ENCODE data around the gene NKAPD1. TPM values are rescaled to one million over a fixed set of nuclear protein-coding genes. Genes with fewer than 3 reads are reported as not detected.

Gene NKAPD1
- total and polyA plus RNA-seq, 2 of the 4 experiments (the other 2 are of a cell fraction): 8.4 to 17.2 TPM

- H3K4me3 ChIP-seq (ENCODE audit: insufficient read depth, low read depth, low read length): no peak overlapping the region
- H3K9ac ChIP-seq (ENCODE audit: low read depth, low read length): no peak overlapping the region
- dilution Hi-C loops (cut with HindIII; ENCODE audit: low sequenced_read_pairs, unreplicated experiment) (no loop called here), in situ Hi-C loops (cut with MboI; ENCODE audit: low sequenced_read_pairs) (no loop called here), intact Hi-C loops (cut with micrococcal nuclease) (no loop called here)
- no peak overlapping the region for H3K4me2 ChIP-seq (ENCODE audit: low read depth, low read length)
- H2BK20ac ChIP-seq (ENCODE audit: low read depth, low read length): no peak overlapping the region
- no peak overlapping the region for H4K5ac ChIP-seq (ENCODE audit: low read depth, low read length)
- H2AK9ac ChIP-seq (replicated peaks; ENCODE audit: low read depth, low read length, poor library complexity): no peak overlapping the region
- no peak overlapping the region for H3K4ac ChIP-seq (ENCODE audit: low read depth, low read length)
- no TSS peak for BruUV-seq (replicated peaks)
- TF ChIP-seq CEBPB (IDR thresholded peaks at IDR 0.05; ENCODE audit: low read depth, low read length) (no peak), CHD1 (IDR thresholded peaks at IDR 0.05; ENCODE audit: low read depth, low read length) (no peak), FOS (IDR thresholded peaks at IDR 0.05; ENCODE audit: low read depth, low read length) (no peak), RFX5 (IDR thresholded peaks at IDR 0.05; ENCODE audit: low read depth, low read length) (no peak), MAFK (IDR thresholded peaks at IDR 0.05; ENCODE audit: low read depth, low read length) (no peak), ELK1 (IDR thresholded peaks at IDR 0.05; ENCODE audit: borderline replicate concordance, low read depth, low read length) (no peak), SMC3 (IDR thresholded peaks at IDR 0.05; ENCODE audit: low read depth, low read length) (no peak)
- no peaks in the 10 kb centered on the region for H3K9me3 ChIP-seq (ENCODE audit: control insufficient read depth, insufficient read depth, low read length)
- DNase-seq (no peak), ATAC-seq (ENCODE audit: low read depth) (no peak)
- WGBS, 2 experiments (ENCODE audit: extremely low coverage in 2 of 2, insufficient read length in 1 of 2): 50% methylated on average over 2 of the region's 2 CpGs; no CpG with 5 or more reads in 1 of the 2 experiments
- CTCF ChIA-PET: no interaction called here
- peaks cover 3% of the 10 kb centered on the region; the same call in 1 of the 2 replicates for H4K20me1 ChIP-seq (ENCODE audit: insufficient read depth, low read length)
- peaks cover 0 to 10% of the 10 kb centered on the region in 2 experiments; a peak in 2 of 4 replicates for H3K79me1 ChIP-seq (ENCODE audit: low read depth in 1 of 2, low read length in 2 of 2)
- no peak overlapping the region for H2AFZ ChIP-seq (replicated peaks; ENCODE audit: low read length, poor library complexity)
- H3K27ac ChIP-seq (ENCODE audit: insufficient read depth, low read length): no peak overlapping the region
- H2AK5ac ChIP-seq (ENCODE audit: low read depth, low read length): no peak overlapping the region
- H4K91ac ChIP-seq (ENCODE audit: insufficient read depth, low read depth, low read length): no peak overlapping the region
- peaks cover 5% of the 10 kb centered on the region; the same call in 1 of the 2 replicates for H3K4me1 ChIP-seq (ENCODE audit: control insufficient read depth, insufficient read depth, low read length)
- no peak overlapping the region for H2BK15ac ChIP-seq (ENCODE audit: low read depth, low read length)
- no peak overlapping the region for H3K56ac ChIP-seq (ENCODE audit: extremely low read depth, insufficient read depth, low read length)
- no peak overlapping the region for H4K8ac ChIP-seq (ENCODE audit: low read depth in 2 of 2, low read length in 2 of 2)
- no peak overlapping the region for H3K18ac ChIP-seq (ENCODE audit: low read depth, low read length)
- H3K36me3 ChIP-seq (ENCODE audit: control insufficient read depth, insufficient read depth, low read length): peaks cover 22% of the 10 kb centered on the region
- no peak overlapping the region for H3K14ac ChIP-seq (replicated peaks; ENCODE audit: low read depth, low read length)
- H2BK120ac ChIP-seq (ENCODE audit: low read depth, low read length): no peak overlapping the region
- POLR2A ChIA-PET (ENCODE audit: unreplicated experiment): no interaction called here
- H3K9me1 ChIP-seq (ENCODE audit: insufficient read depth, low read length): 0 out of 2 replicates have a peak, but pooled peaks cover 3% of the 10 kb centered on the region
- no peak overlapping the region for H2BK5ac ChIP-seq (ENCODE audit: low read depth, low read length, poor library complexity, severe bottlenecking)
- H3K27me3 ChIP-seq (ENCODE audit: control insufficient read depth, insufficient read depth, low read length): no peaks in the 10 kb centered on the region
- H3K23ac ChIP-seq (ENCODE audit: low read depth, low read length): no peak overlapping the region
Observed at GRCh38 chr11:112049777-112050176, 24.3 kb upstream of the NKAPD1 start.

All from IMR-90 (cell line).